ENCODE measurements around the gene GAS2L1. TPM values are rescaled to one million over a fixed set of nuclear protein-coding genes. Genes with fewer than 3 reads are reported as not detected.

Gene GAS2L1
- polyA plus RNA-seq, 2 of the 4 experiments (the other 2 are of a cell fraction), result 7.6 to 17.2 TPM

DNA sequence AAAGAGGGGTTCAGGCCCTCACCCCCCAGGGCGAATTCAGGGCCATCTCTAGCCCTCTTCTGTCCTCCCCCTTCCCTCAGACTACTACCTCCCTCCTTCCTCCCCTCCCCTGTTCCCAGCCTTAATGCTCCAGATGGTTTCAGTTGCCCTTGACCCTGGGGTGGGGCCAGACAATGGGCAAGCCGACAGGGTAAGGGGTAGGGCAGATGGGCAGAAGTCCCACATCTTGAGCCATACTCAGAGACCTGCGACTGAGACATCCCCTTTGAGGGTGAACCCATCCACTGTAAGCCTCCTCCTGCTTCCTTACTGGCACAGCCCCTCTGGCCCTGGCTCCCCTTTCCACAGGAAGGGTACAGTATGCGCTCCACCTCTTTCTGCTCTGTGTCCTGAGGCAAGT, 40.5 kb upstream of the GAS2L1 start:
- no peak overlapping the region for H3K4me3 ChIP-seq
- no peaks in the 10 kb centered on the region for H3K9me3 ChIP-seq
- POLR2A ChIA-PET, result no interaction called here
- H3K27ac ChIP-seq, result peak overlapping the region; percentile 100; a peak in 4 of 6 replicates
- CTCF ChIA-PET, result interaction anchor here (1.5 kb wide), 1 partner anchor 16 kb away, joined by 3 read pairs; no protein-coding TSS in a partner anchor
- TF ChIP-seq MYC (IDR thresholded peaks at IDR 0.05; ENCODE audit: borderline replicate concordance, low read length), result no peak
- peaks cover 17% of the 10 kb centered on the region for H3K4me1 ChIP-seq
- WGBS (ENCODE audit: missing lambda C conversion rate), result 88% methylated on average over 4 of the region's 4 CpGs
- DNase-seq (ENCODE audit: low read depth in 1 of 2, low spot score in 1 of 2) (no peak), FAIRE-seq (no peak), ATAC-seq (no peak)
- peak overlapping the region; percentile 98 for H3K4me2 ChIP-seq

DNA sequence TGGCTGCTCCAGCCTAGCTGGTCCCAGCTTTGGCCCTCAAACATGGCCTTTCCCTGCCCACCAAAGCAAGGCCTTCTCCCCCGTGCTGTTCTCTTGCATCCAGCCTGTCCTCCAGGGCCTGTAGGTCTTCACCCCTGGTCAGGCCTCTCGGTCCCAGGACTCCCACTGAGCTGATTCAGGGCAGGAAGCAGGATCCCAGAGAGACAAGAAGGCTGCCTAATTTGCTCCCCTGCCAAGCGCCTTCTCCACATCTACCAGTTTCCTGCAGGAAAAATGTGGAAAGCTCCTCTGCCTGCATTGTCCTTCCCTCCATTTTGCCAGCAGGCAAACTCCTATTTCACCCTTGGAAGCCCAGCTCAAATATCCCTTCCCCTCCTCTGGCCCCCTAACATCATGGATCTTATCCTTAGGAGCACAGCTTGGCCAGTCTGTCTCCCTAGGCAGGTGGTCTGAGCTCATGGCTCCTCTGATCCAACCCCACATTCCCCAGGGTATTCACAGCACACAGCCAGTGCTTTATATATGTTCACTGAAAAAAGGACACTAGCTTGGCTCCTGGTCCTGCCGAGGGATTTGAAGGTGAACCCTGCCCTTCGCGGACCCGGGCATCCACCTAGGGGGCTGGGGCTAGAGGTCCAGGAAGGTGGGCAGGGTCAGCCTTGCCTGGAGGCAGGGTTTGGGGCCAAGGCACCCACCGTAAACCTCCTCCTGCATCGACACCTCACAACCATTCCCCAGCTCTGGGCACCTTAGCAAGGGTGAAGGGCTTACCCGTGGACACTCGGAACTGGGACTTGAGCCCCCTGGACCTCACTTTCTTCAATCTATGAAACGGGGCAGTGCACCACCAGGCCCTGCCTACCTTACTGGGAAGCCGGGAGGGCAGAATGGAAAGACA, 39.6 kb upstream of the GAS2L1 start:
- TF ChIP-seq, protein P1, sequence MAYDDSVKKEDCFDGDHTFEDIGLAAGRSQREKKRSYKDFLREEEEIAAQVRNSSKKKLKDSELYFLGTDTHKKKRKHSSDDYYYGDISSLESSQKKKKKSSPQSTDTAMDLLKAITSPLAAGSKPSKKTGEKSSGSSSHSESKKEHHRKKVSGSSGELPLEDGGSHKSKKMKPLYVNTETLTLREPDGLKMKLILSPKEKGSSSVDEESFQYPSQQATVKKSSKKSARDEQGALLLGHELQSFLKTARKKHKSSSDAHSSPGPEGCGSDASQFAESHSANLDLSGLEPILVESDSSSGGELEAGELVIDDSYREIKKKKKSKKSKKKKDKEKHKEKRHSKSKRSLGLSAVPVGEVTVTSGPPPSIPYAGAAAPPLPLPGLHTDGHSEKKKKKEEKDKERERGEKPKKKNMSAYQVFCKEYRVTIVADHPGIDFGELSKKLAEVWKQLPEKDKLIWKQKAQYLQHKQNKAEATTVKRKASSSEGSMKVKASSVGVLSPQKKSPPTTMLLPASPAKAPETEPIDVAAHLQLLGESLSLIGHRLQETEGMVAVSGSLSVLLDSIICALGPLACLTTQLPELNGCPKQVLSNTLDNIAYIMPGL (CRISPR knock-in tag; IDR thresholded peaks at IDR 0.05; ENCODE audit: borderline replicate concordance), result no peak
- no peak for TF ChIP-seq JUN (IDR thresholded peaks at IDR 0.05)
- no peak for TF ChIP-seq POLR2A (IDR thresholded peaks at IDR 0.05; ENCODE audit: low read length)
- TF ChIP-seq CBX2 (IDR thresholded peaks at IDR 0.05; ENCODE audit: borderline replicate concordance, low read depth), result no peak
- no peak for TF ChIP-seq HEYL (CRISPR knock-in tag; IDR thresholded peaks at IDR 0.05)
- TF ChIP-seq FOXS1 (CRISPR knock-in tag; IDR thresholded peaks at IDR 0.05), result no peak
- TF ChIP-seq HDAC2 (IDR thresholded peaks at IDR 0.05), result no peak
- TF ChIP-seq, protein P2, sequence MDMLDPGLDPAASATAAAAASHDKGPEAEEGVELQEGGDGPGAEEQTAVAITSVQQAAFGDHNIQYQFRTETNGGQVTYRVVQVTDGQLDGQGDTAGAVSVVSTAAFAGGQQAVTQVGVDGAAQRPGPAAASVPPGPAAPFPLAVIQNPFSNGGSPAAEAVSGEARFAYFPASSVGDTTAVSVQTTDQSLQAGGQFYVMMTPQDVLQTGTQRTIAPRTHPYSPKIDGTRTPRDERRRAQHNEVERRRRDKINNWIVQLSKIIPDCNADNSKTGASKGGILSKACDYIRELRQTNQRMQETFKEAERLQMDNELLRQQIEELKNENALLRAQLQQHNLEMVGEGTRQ (IDR thresholded peaks at IDR 0.05), result no peak
- TF ChIP-seq, protein P3, sequence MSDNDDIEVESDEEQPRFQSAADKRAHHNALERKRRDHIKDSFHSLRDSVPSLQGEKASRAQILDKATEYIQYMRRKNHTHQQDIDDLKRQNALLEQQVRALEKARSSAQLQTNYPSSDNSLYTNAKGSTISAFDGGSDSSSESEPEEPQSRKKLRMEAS (IDR thresholded peaks at IDR 0.05), result no peak
- TF ChIP-seq, protein P4, sequence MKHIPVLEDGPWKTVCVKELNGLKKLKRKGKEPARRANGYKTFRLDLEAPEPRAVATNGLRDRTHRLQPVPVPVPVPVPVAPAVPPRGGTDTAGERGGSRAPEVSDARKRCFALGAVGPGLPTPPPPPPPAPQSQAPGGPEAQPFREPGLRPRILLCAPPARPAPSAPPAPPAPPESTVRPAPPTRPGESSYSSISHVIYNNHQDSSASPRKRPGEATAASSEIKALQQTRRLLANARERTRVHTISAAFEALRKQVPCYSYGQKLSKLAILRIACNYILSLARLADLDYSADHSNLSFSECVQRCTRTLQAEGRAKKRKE (CRISPR knock-in tag; IDR thresholded peaks at IDR 0.05; ENCODE audit: low read depth), result no peak
- no peak for TF ChIP-seq RAD21 (conservative IDR thresholded peaks at IDR 0.05 in 1 of 2, IDR thresholded peaks at IDR 0.05 in 1 of 2)
- TF ChIP-seq, protein P5, sequence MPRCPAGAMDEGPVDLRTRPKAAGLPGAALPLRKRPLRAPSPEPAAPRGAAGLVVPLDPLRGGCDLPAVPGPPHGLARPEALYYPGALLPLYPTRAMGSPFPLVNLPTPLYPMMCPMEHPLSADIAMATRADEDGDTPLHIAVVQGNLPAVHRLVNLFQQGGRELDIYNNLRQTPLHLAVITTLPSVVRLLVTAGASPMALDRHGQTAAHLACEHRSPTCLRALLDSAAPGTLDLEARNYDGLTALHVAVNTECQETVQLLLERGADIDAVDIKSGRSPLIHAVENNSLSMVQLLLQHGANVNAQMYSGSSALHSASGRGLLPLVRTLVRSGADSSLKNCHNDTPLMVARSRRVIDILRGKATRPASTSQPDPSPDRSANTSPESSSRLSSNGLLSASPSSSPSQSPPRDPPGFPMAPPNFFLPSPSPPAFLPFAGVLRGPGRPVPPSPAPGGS (IDR thresholded peaks at IDR 0.05), result no peak
- no peaks in the 10 kb centered on the region for H3K9me3 ChIP-seq
- peak overlapping the region; percentile 98 for H3K4me2 ChIP-seq
- FAIRE-seq, result no peak
- WGBS (ENCODE audit: missing lambda C conversion rate), result 13% methylated on average over 9 of the region's 13 CpGs
- ChIA-PET POLR2A (no interaction called here), CTCF (interaction anchor here (0.7 to 1.1 kb wide), 2 partner anchors 18 to 22 kb away, joined by 3 read pairs; no protein-coding TSS in a partner anchor)
- ATAC-seq, result peak in 1 of 2 experiments; percentile 7; a peak in 3 of 6 replicates
- peak overlapping the region; percentile 100 for H3K27ac ChIP-seq
- DNase-seq (ENCODE audit: low read depth in 1 of 2, low spot score in 1 of 2), result no peak
- peaks cover 26% of the 10 kb centered on the region for H3K4me1 ChIP-seq
- H3K4me3 ChIP-seq, result peak overlapping the region; percentile 99

DNA sequence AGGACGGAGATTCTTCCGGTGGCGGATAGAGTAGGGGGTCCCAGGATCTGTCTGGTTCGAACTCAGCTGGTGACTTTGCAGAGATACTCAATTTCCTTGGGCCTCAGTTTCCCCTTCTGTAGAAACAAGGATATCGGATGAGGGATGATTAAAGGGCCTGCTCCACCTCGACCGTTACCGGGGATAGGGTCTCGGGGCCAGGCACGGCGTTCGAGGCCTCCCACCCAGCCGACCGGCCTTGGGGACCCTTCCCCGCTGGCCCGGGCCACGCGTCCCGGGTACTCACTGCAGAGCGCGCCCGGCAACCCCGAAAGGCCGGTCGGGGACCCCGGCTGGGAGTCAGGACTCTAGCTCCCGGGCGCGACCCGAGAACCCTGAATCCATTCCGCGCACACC, 39.0 kb upstream of the GAS2L1 start:
- 0% methylated on average over 3 of the region's 32 CpGs for WGBS (ENCODE audit: missing lambda C conversion rate)
- TF ChIP-seq FOXS1 (CRISPR knock-in tag; IDR thresholded peaks at IDR 0.05) (no peak), PHF8 (IDR thresholded peaks at IDR 0.05; ENCODE audit: borderline replicate concordance, low read depth) (peak; percentile 80)
- TF ChIP-seq, protein P6, sequence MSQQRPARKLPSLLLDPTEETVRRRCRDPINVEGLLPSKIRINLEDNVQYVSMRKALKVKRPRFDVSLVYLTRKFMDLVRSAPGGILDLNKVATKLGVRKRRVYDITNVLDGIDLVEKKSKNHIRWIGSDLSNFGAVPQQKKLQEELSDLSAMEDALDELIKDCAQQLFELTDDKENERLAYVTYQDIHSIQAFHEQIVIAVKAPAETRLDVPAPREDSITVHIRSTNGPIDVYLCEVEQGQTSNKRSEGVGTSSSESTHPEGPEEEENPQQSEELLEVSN (IDR thresholded peaks at IDR 0.05; ENCODE audit: borderline replicate concordance, low read depth), result 0 out of 2 replicates have a peak, but pooled peaks have one; percentile 12
- peaks cover 31% of the 10 kb centered on the region for H3K4me1 ChIP-seq
- peak overlapping the region; percentile 99 for H3K4me3 ChIP-seq
- no peak for FAIRE-seq
- no peak for DNase-seq (ENCODE audit: low read depth in 1 of 2, low spot score in 1 of 2)
- ATAC-seq, result no peak
- H3K9me3 ChIP-seq, result no peaks in the 10 kb centered on the region
- H3K4me2 ChIP-seq, result peak overlapping the region; percentile 98
- H3K27ac ChIP-seq, result peak overlapping the region; percentile 100
- ChIA-PET POLR2A (no interaction called here), CTCF (interaction anchor here (1.1 to 1.5 kb wide), 2 partner anchors 20 to 22 kb away, joined by 3 to 4 read pairs; no protein-coding TSS in a partner anchor)

Data from A549 (cell line).